HS-5 (cell line): ENCODE data around the gene IGFBP5.

Experiments
- DNase-seq: peaks from one replicate; pipeline ENCODE4 v3.0.0-alpha.2; 2012; ENCODE audit warnings: low read depth

Gene IGFBP5, protein sequence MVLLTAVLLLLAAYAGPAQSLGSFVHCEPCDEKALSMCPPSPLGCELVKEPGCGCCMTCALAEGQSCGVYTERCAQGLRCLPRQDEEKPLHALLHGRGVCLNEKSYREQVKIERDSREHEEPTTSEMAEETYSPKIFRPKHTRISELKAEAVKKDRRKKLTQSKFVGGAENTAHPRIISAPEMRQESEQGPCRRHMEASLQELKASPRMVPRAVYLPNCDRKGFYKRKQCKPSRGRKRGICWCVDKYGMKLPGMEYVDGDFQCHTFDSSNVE

GRCh38 chr2:216695401-216695821, at the start of gene IGFBP5:
IGFBP5 (minus strand) TSS chr2:216695549; CDS start chr2:216694775, 774 bp downstream.
- no peak for DNase-seq

- no peak for DNase-seq
Measured at GRCh38 chr2:216743781-216744180, 48.4 kb upstream of the IGFBP5 start.

GRCh38 chr2:216742411-216742810, 47.1 kb upstream of the IGFBP5 start:
- no peak for DNase-seq

DNA sequence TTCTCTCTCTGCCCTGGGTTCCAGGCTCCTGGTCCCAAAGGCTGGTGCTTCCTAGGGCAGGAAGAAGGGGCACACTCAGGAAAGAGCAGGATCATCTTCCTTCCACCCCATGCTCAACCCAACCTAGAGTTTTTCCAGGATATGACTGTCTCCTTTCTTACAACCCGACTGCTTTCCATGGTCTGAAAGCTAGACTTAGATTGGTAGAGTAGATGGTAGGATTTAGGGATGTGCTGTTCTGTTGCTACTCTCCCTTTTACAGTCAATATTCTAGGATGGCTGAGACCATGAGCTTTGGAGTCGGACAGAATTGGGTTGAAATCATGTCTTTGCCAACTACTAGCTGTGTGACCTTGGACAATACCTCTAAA, 45.9 kb upstream of the IGFBP5 start:
- no peak for DNase-seq

- no peak for DNase-seq
Measured at GRCh38 chr2:216740557-216741222, 45.3 kb upstream of the IGFBP5 start.

DNA sequence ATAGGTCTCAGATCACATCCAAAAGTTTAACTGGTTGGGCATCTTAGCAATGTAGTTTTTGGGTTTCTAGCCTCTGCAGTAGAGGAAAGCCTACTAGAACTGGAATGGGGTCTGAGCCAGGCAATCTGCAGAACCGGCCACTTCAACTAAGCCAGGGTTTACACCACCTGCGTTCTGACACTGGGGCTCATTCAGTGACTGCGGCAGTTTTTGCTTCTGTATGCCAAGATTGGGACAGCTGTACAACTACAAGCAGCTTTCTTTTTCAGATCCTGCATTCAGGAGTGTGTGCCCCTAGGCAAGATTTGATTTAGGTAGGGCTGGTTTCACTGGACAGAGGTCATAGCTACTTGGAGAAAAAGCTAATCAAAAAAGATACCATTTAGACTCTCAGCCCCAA, 43.7 kb upstream of the IGFBP5 start:
- DNase-seq: no peak

DNA sequence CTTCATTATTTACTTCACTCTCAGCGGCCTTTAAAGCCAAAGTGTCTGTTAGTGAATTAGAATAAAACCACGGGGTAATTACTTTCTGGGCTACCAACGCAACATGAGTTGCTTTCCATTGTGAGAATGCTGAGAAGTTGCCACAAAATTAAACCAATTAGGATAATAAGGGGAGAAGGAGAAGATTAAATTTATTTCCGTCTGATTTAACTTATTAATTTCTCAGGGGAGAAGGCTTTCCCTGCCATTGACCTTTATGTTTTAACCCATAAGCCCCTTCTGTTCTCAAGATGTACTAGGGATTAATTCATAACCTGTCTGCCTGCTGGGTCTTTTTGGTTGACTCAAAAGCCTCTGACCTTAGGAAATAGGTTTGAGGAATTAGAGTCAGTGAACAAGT, 42.3 kb upstream of the IGFBP5 start:
- DNase-seq: no peak

- DNase-seq: no peak
Measured at GRCh38 chr2:216736326-216736725, 41.0 kb upstream of the IGFBP5 start.

DNA sequence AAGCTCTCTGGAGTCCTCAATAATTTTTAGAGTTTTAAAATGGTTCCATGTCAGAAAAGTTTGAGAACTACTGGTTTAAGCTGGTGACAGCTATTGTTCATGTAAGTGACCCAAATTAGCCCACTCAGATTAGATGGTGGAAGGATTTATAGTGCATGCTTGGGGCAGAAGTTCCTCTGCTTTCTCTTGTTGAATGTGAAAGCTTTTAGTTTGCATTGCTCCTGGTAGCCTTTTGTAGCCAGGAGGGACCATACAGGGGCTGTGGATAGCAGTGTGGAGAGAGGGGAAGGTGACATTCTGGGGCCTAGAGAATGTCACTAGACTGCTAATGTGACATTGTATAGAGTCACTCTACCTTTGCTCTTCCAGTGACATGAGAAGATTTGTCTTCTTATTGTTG, 40.3 kb upstream of the IGFBP5 start:
- DNase-seq: no peak

DNA sequence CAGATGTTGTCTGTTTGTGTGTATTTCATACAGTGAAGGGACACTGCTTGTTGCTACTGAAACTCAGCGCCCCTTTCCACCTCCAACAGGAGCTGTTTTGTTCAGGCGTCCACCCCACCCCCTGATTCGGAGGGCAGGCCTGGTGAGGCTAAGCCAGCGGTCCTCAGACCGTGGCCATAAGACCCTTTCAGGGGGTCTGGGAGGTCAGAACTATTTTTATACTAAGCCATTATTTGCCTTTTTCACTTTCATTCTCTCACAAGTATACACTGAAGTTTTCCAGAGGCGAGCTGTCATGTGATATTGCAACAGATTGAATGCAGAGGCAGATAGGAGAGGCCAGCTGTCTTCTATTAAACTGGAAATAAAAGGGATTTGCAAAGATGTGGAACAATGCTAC, 39.7 kb upstream of the IGFBP5 start:
- no peak for DNase-seq

- DNase-seq: no peak
Measured at GRCh38 chr2:216733046-216733445, 37.7 kb upstream of the IGFBP5 start.

DNA sequence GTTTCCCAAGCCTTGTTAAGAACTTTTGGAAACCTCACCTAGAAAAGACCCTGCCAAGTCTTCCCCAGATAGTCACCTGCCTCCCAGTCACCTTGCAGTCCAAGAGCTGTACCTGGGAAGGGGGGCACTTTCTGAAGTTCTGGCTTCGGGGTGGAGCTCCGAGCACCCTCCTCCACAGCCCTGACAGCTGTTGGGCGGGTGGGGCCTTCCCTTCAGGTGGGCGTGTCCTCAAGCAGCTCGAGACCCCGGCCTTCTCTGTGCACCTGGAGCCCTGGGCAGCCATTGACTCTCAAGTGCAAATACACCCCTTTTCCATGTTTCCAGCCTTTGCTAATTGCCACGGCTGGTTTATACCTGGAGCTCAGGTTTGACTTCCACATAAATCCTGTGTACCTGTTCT, 37.0 kb upstream of the IGFBP5 start:
- DNase-seq: no peak

DNA sequence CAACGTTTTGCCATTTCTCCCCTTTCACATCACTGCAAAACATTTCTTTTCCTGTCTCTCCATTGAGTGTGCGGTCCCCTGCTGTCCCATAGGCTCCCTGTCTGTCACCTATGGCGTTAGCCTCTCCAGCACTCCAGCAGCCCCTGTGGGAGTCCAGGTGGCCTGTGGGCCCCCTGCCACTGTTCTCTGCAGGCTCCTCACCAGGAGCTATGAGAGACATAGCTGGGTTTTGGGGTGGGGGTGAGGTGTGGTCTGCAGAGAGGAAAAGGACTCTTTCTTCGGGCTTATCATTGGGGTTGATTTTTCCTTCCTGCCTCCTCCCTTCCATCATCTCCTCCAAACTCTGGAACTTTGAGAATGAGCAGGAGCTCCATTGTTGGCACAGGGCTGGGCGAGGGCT, 36.1 kb upstream of the IGFBP5 start:
- no peak for DNase-seq

- no peak for DNase-seq
Measured at GRCh38 chr2:216730871-216731270, 35.5 kb upstream of the IGFBP5 start.

- DNase-seq: no peak
Measured at GRCh38 chr2:216727346-216728122, 32.2 kb upstream of the IGFBP5 start.

GRCh38 chr2:216724190-216724589, 28.8 kb upstream of the IGFBP5 start:
- DNase-seq: no peak

DNA sequence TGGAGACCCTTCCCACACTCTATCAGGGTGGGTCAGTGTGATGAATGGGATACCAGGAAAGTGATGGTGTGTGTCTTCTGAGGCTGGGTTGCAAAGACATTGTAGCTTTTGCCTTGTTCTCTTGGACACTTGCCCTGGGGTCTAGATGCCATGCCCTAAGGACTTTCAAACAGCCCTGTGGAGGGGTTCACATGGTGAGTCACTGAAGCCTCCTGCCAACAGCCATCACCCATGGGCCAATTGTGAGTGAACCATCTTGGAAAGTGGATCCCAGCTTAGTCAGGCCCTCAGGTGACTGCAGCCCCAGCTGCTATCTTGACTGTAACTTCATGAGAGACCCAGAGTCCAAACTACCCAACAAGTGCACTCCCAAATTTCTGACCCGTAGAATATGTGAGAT, 25.8 kb upstream of the IGFBP5 start:
- no peak for DNase-seq

GRCh38 chr2:216720722-216721121, 25.4 kb upstream of the IGFBP5 start:
- DNase-seq: no peak

DNA sequence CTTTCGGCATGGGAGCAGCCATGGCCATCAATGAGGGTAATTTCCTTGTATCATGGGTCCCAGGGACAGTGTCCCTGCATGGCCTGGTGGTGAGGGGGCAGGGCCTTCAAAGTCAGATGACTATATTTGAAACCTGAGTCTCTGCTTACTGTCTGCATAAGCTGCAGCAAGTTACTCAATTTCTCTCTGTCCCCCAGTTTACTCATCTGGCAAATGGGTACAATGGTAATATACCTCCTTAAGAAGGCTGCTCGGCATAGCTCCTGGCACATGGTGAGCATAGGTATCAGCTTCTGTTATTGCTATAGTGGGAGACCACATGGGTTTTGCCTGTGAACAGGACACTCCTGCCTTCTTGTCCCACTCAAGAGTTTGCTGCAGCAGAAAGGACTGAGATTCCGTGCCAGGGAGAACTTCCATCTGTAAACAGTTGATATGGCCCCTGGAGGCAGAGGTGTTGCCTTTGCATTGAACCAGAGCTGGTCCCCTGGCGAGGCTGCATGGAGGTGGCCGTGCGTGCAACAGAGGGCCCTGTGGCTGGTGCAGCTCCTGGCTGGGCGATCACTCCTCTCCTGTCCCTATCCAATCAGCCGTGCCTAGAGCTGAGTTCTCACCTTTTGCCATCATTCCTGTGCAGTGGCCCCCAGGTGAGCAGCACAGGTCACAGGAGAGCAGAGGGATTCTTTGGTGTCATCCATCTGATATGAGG, 22.7 kb upstream of the IGFBP5 start:
- no peak for DNase-seq

GRCh38 chr2:216717491-216717901, 22.1 kb upstream of the IGFBP5 start:
- DNase-seq: no peak

DNA sequence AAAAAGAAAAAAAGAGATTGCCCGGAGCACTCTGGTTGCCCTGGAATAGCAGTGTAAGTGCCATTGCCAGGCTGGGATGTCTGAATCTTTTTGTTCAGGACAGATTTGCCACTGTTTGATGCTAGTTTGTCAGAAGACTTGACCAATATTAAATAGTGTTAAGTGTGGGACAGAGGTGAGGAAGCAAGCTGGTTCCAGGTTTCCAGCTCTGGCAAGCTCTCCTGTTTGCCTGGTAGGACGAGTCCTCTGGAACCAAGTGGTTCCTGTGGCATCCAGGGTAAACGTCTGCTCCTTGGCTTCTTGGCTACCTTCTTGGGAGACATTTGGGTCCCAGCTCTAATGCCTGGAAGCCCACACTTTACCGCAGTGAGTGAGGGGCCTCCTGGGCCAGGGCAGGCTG, 20.8 kb upstream of the IGFBP5 start:
- no peak for DNase-seq

DNA sequence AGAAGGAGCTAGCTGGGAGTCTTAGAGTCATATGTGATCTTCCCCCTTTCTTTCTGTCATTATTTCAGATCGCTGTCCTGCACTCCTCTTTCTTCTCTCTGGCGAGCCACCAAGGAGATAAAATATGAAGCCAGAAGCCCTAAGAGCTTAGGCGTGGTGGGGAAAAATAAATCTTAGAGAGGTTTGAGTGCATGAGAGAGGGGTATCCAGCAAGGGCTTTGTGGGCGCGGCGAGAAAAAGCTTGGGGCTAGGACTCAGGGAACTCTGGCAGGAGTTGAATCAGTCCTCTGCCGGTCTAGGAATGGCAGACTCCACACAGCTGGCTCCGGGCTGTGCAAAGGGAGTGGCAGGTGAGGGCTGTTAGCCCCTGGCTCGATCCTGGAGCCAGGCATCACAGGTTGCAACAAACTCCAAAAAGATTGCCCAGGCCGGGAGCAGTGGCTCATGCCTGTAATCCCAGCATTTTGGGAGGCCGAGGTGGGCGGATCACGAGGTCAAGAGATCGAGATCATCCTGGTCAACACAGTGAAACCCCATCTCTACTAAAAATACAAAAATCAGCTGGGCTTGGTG, 20.1 kb upstream of the IGFBP5 start:
- no peak for DNase-seq
